ENCODE measurements around the gene PRRT4.

The PRRT4 gene

GRCh38 chr7:128394904-128395496 is 33.5 kb upstream of the PRRT4 start:
- no peak for DNase-seq (ENCODE audit: low spot score)

GRCh38 chr7:128393526-128394330 is 32.2 kb upstream of the PRRT4 start:
- DNase-seq (ENCODE audit: low spot score) = no peak

DNA sequence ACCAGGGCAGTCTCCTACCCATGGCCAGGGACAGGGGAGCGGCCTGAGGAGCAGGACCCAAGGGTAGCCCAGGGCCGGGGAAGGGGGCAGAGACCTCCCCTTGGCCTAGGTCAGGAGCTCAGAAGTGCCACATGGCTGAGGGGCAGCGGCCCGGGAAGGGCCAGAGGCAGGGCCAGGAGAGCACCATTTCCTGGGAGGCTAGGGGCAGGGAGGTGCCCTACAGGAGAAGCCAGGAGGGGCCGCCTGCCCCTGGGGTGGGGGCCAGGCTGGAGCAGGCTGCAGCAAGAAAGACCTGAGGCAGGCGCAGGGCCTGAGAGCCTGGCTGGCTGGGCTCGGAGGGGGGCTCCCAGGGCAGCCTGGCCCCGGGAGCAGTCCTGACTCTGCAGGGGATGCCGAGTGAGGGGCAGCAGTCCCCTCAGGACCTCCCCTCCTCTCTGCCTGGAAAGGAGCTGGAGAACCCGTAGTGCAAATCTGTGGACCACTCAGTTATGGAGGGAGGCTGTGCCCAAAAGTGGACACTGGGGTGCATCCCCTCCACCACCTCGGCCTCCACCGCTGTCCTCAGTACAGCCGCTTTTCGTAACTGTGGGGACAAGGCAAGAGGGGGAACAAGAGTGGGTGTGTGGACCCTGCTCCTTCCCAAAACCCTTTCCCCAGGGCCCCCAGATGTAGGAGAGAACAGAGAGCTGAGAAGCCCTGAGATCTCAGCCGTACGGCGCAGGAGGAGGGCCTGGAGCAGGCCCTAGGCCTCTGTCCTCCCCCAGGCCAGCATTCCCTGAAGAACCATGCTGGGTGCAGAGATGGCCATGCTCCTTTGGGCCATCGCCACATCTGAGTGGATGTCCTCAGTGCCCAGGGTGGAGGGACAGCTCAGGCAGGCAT is 31.2 kb upstream of the PRRT4 start:
- DNase-seq (ENCODE audit: low spot score) = no peak

GRCh38 chr7:128391805-128392204 is 30.3 kb upstream of the PRRT4 start:
- DNase-seq (ENCODE audit: low spot score) = no peak

- no peak for DNase-seq (ENCODE audit: low spot score)
These were observed 29.5 kb upstream of the PRRT4 start for GRCh38 chr7:128390871-128391565.

- no peak for DNase-seq (ENCODE audit: low spot score)
These were observed 28.3 kb upstream of the PRRT4 start for GRCh38 chr7:128389618-128390329.

DNA sequence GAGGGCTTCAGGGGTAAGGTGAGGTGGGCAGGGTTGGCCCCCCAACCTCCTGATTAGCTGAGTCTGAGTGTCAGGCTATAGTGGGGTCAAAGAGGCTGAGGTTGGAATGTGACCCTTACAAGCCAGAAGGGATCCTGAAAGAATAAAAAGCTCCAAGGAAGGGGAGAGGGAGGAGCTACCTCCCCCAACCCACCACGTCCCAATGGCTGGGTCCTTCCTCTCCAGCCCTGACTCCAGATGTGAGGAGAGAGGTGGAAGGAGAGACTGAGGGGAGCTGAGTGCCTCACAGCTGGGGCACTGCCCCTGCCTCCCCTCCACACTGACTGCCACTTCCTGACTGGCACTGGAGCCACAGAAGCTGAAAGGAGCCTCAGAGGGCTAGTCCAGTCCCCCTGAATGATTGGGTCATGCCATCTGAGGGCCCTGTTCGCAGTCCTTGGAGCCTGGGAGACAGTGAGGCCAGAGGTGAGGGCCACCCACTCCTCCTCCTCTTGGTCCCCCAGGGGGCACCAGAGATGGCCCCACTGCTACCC is 27.7 kb upstream of the PRRT4 start:
- no peak for DNase-seq (ENCODE audit: low spot score)

GRCh38 chr7:128388145-128388485 is 26.6 kb upstream of the PRRT4 start:
- DNase-seq (ENCODE audit: low spot score) = no peak

DNA sequence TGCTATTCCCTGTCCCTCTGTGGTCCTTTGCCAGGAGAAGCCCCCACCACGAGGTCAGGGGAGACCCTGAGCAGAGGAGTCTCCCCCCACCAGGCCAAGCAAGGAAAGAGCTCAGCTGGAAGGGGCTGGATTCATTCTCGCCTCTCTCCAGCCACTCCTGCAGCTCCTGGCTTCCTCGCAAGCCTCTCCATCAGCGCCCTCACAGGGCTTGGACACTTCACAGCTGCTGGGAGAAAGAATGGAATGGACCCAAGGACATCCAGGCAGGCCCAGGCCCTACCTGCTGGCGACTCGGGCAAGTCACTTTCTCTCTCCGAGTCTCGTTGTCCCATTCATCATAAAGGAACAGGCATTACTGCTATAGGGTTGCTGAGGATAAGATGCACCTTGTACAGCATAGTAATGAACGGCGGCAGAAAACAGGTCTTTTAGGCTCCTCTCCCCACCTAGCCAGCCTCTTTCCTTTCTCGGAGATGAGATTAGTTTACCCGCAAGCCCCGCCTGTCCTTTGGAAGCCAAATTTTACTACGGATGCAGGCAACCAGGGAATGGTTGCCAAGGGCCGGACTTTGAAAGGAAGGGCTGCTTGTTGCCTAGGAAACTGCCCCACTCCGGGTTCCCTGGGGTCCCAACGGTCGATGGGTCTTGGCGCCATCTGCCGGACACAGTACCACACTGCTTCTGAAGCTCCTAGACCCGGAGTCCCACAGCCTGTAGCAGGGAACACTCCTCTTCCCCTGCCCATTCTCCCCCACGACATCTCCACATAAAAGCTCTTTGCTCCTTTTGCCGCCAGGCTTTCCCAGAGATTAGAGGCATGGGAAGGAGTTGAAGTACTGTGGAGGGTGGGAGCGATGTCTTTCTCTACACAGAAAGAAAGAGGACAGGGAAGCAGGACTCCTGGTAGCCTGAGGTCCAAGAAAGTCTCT is 26.0 kb upstream of the PRRT4 start:
- DNase-seq (ENCODE audit: low spot score) = peak; percentile 98

GRCh38 chr7:128385988-128386925 is 24.8 kb upstream of the PRRT4 start:
- no peak for DNase-seq (ENCODE audit: low spot score)

DNA sequence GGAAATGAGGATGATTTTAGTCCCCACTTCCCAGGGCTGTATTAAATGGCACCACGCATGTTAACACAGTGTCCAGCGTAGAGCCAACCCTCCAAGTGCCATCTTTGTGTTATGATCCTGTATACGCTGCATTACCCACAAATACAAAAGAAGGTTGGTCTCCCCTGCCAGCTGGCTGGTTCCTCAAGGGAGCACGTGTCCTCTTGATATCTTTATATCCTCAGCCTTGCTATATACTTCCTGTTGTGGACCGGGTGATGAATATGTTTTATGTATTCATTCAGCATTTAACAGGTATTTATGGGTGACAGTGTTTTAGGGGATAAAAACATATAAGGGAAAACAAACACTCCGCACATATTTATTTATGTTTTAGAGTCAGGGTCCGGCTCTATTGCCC is 23.2 kb upstream of the PRRT4 start:
- DNase-seq (ENCODE audit: low spot score) = no peak

GRCh38 chr7:128383776-128384175 is 22.3 kb upstream of the PRRT4 start:
- DNase-seq (ENCODE audit: low spot score) = no peak

DNA sequence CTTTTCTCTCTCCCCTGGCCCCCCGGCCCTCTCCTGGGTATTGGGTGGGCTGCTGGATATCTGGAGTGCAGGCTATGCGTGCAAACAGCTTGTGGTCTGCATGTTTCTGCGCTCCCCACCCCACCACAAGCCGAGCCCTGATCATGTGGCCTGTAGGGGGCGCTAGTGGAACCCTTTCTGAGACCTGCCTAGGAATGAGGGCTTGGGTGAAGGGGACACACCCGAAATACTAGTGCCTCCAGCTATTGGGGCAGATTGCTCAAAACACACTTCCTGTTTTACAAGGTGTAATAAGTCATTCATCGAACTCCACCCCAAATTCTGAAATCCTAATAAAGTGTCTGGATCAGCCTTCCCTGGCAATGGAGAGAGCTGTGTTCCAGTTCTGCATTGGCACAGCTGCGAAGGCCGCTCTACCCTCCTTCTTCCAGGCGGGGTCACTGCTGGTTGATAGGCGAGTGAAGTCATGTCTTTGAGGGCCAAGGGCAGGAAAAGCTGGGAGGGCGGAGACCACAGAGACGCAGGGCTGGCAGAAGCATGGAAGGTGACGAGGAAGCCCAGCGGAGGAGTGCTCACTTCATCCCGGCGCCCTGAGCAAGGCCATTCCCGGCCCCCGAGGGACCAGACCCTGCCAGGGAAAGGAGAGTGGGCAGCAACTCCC is 19.8 kb upstream of the PRRT4 start:
- no peak for DNase-seq (ENCODE audit: low spot score)

- DNase-seq (ENCODE audit: low spot score) = no peak
These were observed 19.1 kb upstream of the PRRT4 start for GRCh38 chr7:128380483-128381106.

- DNase-seq (ENCODE audit: low spot score) = no peak
These were observed 18.5 kb upstream of the PRRT4 start for GRCh38 chr7:128379900-128380479.

GRCh38 chr7:128378637-128379036 is 17.1 kb upstream of the PRRT4 start:
- DNase-seq (ENCODE audit: low spot score) = no peak

DNA sequence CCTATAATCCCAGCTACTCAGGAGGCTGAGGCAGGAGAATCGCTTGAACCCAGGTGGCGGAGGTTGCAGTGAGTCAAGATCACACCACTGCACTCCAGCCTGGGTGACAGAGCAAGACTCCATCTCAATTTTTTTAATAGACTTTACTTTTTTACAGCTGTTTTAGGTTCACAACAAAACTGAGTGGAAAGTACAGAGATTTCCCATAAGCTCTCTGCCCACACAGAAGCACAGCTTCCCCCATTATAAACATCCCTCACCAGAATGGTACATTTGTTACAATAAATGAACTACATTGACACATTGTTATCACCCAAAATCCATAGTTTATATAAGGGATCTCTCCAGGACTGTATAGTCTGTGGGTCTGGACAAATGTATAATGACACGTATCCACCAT is 14.6 kb upstream of the PRRT4 start:
- DNase-seq (ENCODE audit: low spot score) = no peak

DNA sequence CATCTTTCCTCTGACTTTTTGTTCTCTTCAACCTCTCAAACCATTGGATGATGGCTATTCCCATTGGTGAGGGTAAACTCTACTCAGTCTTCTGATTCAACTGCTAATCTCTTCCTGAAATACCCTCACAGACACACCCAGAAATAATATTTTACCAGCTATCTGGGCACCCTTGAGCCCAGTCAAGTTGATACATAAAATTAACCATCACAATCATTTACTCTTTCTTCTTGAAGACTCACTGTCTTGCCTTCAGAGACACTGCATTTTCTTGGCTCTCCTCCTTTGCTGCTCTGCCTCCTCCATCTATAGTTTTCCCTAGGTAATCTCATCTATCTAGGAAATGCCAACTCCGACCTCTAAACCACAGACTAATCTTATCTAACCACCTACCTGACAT is 12.6 kb upstream of the PRRT4 start:
- DNase-seq (ENCODE audit: low spot score) = no peak

All from COLO829 (cell line).